GM21447 (cell line): ENCODE results near the gene PPEF1.
A peak's percentile ranks its signal among the peaks of the same experiment; 100 is the strongest.
"Not testable (repeated sequence)": the region's sequence is repeated elsewhere in the genome, so short reads cannot be mapped to it uniquely, and the experiment has no call there.

Experiments
- ATAC-seq: cut with Tn5 transposase; IDR thresholded peaks from one replicate; pipeline ENCODE4 v1.9.1; 2021; ENCODE audit not compliant: unreplicated experiment

Gene PPEF1

DNA sequence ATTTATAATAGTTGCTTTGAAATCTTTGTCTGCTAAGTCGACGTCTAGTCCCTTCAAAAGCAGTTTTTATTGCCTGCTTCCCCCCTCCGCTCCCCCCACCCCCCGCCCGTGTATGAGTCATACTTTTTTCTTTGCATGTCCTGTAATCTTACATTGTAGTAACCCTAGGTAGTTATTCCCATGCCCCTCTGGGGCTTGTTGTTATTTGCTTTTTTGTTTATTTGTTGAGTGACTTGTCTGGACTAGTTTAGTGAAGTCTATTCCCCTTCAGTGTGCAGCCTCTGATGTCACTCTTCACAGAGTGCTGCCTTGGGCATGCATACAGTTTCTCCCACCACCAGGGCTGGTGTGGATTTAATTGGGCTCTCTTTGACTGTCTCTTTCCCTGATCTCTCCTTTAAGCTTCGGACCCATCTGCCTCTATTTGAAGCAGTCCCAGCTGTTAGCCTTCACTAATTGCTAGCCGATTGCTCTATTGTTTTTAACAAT is 86.2 kb downstream of the PPEF1 start:
- ATAC-seq: no peak

DNA sequence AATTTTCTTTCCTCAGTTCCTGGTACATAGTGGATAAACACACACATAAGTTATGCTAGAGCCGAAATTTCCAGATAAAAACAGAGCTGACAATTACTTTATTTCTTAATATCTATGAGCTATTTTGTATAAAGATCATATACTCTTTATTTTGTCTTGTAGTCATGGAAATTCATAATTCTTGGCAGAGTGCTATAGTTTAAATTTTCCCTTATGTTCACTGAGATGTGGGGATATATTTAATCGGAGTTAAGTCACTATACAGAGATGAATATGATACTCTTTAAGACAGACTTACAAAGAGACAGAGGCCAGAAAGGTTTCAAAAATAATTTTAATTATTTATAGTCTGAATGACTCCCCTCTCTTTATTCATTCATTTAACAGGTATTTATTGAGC is 89.7 kb downstream of the PPEF1 start:
- no peak for ATAC-seq

DNA sequence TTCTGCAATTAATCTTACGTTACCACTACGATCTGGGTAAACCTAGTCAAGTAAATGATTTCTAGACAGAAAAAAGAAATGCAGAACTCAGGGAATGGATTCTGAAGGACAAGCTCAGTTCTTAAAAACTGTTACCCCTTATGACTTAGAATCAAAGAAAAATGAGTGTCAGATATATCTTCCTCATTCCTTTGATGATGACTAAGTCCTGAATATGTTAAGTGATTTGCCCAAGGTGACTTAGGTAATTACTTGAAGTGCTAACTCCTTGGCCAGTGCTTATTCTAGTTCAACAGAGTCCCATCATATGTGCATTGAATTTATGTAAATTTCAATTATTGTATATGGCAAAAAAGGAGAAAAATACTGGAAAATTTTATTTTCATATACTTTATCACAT is 92.5 kb downstream of the PPEF1 start:
- no peak for ATAC-seq

- no peak for ATAC-seq
These were observed 102.2 kb downstream of the PPEF1 start for GRCh38 chrX:18809641-18810040.

DNA sequence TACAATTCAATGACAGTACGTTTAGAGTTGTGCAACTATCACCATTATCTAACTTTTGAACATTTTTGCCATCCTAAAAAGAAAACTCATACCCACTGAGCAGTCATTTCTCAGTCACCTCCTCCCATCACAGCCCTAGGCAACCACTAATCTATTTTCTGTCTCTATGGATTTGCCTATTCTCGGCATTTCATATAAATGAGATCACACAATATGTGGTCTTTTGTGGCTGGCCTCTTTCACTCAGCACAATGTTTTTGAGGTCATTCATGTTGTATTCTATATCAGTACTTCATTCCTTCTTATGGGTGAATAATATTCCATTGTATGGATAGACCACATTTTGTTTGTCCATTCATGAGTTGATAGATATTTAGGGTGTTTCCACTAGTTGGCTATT is 103.0 kb downstream of the PPEF1 start:
- no peak for ATAC-seq

- no peak for ATAC-seq
These were observed 117.9 kb downstream of the PPEF1 start for GRCh38 chrX:18825375-18825774.

DNA sequence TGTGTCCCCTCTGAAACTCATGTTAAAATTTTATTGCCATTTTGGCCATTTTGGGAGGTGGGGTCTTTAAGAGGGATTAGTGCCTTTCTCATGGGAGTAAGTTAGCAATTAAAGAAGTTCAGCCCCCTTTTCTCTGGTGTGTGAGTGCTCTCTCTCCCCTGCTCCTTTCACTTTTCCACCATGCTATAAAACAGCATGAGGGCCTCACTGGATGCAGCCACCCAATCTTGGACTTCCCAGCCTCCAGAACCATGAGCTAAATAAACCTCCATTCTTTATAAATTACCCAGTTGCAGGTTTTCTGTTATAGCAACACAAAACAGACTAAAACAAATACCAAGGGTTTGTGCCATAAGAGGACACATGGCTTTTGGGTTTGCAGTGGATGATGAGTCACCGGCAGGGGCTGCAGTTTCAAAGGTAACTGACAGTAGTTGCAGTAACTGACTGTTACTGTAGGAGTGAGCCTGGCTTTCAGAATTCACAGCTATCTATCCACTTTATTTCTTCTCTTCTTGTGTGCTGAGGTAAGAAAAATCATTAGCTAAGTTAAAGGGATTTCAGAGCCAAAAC is 121.5 kb downstream of the PPEF1 start:
- ATAC-seq: no peak

DNA sequence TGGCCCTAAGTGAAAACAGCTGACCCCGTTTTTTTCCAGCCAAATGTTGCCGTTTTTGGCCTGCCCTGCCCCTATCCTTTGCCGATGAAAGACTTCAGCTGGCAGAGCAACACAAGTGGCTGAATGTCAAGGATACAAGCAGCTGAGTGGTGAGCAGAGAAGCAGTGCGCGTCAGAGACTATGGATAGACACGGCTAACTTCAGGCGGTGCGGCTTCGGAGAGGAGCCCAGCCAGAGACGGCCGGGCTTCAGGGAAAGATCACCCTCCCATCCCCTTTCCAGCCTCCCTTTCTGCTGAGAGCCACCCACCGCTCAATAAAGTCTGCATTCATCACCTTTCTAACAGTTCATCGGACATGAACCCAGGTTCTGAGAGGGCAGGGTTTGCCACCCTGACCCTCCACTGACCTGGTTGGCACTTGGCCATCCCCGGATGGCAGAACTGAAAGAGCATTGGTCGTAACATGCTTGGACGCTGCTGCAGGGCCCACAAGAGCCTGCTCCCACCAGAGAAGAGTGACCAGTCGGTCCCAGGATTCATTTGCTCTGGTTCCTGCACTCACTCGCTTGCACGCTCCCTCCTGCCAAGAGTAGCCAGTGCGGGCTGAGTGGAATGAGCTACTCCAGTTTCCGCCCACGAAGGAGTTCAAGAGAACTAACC is 125.8 kb downstream of the PPEF1 start:
- no peak for ATAC-seq

- not testable (repeated sequence) for ATAC-seq
These were observed 140.5 kb downstream of the PPEF1 start for GRCh38 chrX:18847901-18848300.

- peak; percentile 90 for ATAC-seq
These were observed 148.6 kb downstream of the PPEF1 start for GRCh38 chrX:18855919-18856644.

DNA sequence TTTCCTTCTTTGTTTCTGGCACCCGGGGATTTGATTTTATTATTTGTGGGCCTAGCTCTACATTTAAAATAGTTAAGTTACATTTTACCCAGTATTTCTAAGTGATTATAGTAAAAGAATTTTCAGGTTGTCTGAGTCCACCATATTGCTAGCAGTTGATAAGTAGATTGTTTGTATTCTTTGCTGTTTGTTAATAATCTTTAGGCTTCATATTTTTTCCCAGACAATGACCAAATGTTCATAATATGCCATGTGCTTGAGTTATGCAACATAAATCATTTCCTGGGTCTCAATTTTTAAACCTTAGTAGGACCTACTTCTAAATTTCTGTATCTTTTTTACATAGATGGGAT is 149.2 kb downstream of the PPEF1 start:
- ATAC-seq: no peak

DNA sequence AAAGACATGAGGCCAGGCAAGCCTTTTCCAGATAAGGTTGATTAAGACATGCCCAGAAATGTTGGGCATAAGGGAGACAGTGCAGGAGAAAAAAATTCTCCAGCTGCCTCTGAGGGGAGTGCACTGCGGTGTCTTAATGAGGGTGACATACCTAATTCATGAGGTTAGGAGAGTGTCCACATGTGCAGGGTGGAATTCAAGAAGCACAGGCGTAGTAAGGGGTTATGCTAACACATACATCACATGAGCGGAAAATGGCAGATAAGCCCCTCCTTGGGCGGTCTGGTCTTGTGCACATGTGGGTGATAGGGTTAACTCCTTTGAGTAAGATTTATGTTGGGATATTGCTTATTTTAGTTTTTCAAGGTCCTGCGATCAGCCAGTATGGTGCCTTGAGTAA is 154.1 kb downstream of the PPEF1 start:
- no peak for ATAC-seq

GRCh38 chrX:18864390-18864920 is 157.0 kb downstream of the PPEF1 start:
- no peak for ATAC-seq

GRCh38 chrX:18871161-18871890 is 163.9 kb downstream of the PPEF1 start:
- no peak for ATAC-seq

GRCh38 chrX:18871970-18872369 is 164.5 kb downstream of the PPEF1 start:
- no peak for ATAC-seq

DNA sequence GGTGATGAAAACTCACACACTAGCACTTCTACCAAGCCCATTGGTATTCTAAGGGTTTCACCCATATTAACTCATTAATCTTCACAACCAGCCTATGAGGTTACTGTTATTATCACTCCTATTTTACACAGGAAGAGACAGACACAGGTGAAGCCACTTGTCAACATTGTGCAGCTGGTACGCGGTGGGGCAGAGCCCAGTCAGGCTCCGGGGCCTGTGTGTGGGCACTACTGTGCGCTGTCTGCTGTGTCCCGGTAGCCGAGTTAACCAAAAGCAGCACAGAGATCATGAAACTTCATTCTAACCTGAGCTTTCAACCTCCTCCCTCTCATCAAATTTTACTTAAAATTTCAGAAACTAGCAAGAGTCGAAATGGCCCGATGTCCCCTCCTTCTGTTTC is 165.2 kb downstream of the PPEF1 start:
- no peak for ATAC-seq

DNA sequence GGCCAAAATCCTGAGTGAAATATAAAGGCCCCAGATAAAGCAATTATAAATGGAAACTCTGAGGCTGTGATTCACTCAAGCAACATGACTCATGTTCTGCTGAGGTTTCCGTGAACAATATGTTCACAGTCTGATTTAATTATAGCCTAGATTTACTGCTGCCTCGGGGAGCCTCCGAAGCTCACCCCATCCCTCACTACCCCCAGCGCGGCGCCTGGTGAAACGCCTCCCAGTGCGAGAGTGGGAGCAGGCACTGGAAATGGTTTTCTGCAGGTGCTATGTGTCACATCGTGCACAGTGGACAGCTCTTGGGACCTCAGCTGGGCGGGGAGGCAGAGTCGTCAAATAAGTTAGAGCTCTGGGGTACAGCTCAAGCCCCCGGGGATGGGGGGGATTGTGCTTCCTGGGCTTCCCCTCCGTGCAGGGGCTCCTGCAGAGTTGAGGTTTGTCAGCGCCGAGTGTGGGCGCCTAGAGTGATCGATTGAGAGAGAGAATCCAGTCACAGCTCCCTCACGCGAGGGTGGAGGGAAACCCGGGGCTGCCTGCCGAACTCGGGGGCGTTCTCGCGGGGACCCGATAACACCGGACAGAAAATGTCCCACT is 165.8 kb downstream of the PPEF1 start:
- no peak for ATAC-seq

DNA sequence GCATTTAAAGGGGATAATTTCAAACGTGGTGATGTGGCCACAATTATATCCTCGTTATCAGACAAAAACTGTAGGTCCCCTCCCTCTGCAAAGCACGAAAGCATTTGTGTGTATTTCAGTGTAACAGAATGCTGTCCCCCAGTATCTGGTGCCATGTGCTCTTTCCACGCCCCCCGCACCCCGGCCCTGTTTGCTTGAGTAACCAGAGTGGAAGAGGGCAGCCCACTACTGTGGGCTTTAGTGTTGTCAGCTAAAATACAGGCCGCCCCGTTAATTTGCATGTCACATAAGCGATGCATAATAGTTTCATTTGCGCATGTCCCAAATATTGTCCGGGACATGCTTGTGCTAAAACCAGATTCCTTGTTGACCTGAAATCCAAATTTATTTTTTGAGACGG is 166.4 kb downstream of the PPEF1 start:
- ATAC-seq: no peak

GRCh38 chrX:18874560-18875255 is 167.3 kb downstream of the PPEF1 start:
- no peak for ATAC-seq

DNA sequence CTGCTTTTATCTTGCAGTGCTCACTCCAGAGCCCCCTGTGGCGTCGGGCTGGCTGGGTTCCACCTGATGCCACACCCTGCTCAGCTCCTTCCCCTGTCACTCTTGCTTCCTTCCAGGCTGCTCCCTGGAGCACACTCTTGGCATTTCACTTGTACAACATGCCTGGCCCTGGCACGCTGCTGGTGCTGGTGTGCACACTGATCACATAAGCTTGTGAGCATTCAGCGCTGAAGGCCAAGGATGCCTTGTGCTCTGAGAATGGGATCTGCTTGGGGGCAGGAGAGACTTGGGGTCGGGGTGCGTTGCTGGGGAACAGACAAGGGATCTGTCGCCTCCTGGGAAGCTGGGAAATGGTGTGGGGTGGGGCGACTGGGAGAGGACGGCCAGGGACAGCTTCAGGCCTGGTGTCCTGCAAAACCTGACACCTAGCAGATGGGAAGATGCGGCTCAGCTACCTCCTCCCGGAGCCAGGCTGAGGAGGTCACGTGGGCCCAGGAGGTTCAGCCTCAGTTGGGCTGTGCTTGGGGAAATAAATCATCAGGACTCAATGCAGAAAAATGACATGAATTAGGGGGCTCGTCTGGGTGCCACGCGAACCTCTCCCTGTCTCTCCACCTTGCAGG is 167.9 kb downstream of the PPEF1 start:
- no peak for ATAC-seq
